K562 (cell line): Measurements from ENCODE around the gene CACNG1. TPM values are rescaled to one million over a fixed set of nuclear protein-coding genes. Genes with fewer than 3 reads are reported as not detected.

Source experiments
- ATAC-seq: fragments of 200-7000 bp; cut with Tn5 transposase; 3 replicates; pipeline ENCODE4 v1.9.1; 2020; ENCODE audit warnings: moderate library complexity
- BruUV-seq: library from RNA; stranded (reverse); fragments of 400-500 nt; replicated peaks from 2 replicates; lab custom pipeline; 2021; lab: Mats Ljungman, UMichigan
- CTCF ChIA-PET: fragments of 300-600 bp; formaldehyde crosslinking; extraction: SDS; loops from one replicate; lab custom pipeline; 2021; ENCODE audit warnings: low intra/inter-chr PET ratio; lab: Yijun Ruan, JAX
- POLR2A ChIA-PET: fragments of 300-600, 350-650 bp; sonication (Branson Sonifier 250); formaldehyde crosslinking; extraction: SDS; loops from one replicate; lab custom pipeline; 2021; ENCODE audit warnings: antibody characterized with exemption, inconsistent platforms; lab: Yijun Ruan, JAX
- DNase-seq, 4 experiments: peaks; one replicate each; pipeline versions ENCODE4 v3.0.0 to v3.0.0-alpha.2; 2011 to 2018; ENCODE audit warnings: low spot score in 3 of 4, mixed read lengths in 3 of 4; ENCODE audit errors: extremely low read depth in 1 of 4
- FAIRE-seq: peaks from 2 replicates; lab custom pipeline; 2011; peaks lifted over from hg19 to GRCh38; lab: Jason Lieb, UNC
- H2AFZ ChIP-seq: 2 replicates; pipeline ENCODE4 v1.6.0; 2011; ENCODE audit warnings: low read depth, low read length, control low read depth, inconsistent platforms
- H3K27ac ChIP-seq: fragments of 200-600 bp; 3 replicates; pipeline ENCODE4 v1.8.0; 2011; ENCODE audit warnings: low read depth, mild to moderate bottlenecking, control low read depth, inconsistent platforms, low read length, moderate library complexity, mixed read lengths; ENCODE audit errors: extremely low read depth
- H3K27me3 ChIP-seq, 2 experiments: fragments of 300-600 bp in 1 of 2; 2 replicates in 1 of 2; 3 replicates in 1 of 2; pipeline versions ENCODE4 v1.6.0 to v1.8.0; 2011; ENCODE audit warnings: inconsistent platforms in 2 of 2, low read length in 2 of 2, mild to moderate bottlenecking in 1 of 2, mixed read lengths in 1 of 2, moderate library complexity in 1 of 2; ENCODE audit not compliant: control insufficient read depth in 2 of 2, insufficient read depth in 2 of 2
- H3K36me3 ChIP-seq: fragments of 300-600 bp; 3 replicates; pipeline ENCODE4 v1.8.0; 2011; ENCODE audit warnings: mild to moderate bottlenecking, low read length, inconsistent platforms; ENCODE audit not compliant: control insufficient read depth, insufficient read depth
- H3K4me1 ChIP-seq, 2 experiments: fragments of 200-600 bp in 1 of 2; replicated peaks in 1 of 2; 2 replicates in 1 of 2; 3 replicates in 1 of 2; pipeline versions ENCODE4 v1.5.1 to v1.8.0; 2011; ENCODE audit warnings: inconsistent platforms in 2 of 2, low read length in 2 of 2, mild to moderate bottlenecking in 1 of 2, mixed read lengths in 1 of 2, moderate library complexity in 1 of 2; ENCODE audit not compliant: control insufficient read depth in 2 of 2, insufficient read depth in 2 of 2
- H3K4me2 ChIP-seq: 2 replicates; pipeline ENCODE4 v1.6.1; 2011; ENCODE audit warnings: low read length, control low read depth, inconsistent platforms, mixed read lengths; ENCODE audit not compliant: insufficient read depth
- H3K4me3 ChIP-seq: fragments of 200-600 bp; sonication (generic), shearing (Covaris generic); 2 replicates; pipeline ENCODE4 v1.5.1; 2016; ENCODE audit warnings: control low read depth, inconsistent platforms
- H3K79me2 ChIP-seq: fragments of 200-600 bp; 3 replicates; pipeline ENCODE4 v1.8.0; 2011; ENCODE audit warnings: low read length, inconsistent platforms; ENCODE audit not compliant: control insufficient read depth, insufficient read depth
- H3K9ac ChIP-seq, 2 experiments: 2 replicates each; pipeline versions ENCODE4 v1.6.0 to v1.6.1; 2011; ENCODE audit warnings: low read depth in 2 of 2, low read length in 2 of 2, control low read depth in 1 of 2, inconsistent platforms in 1 of 2, mild to moderate bottlenecking in 1 of 2, mixed read lengths in 1 of 2; ENCODE audit not compliant: insufficient read depth in 1 of 2
- H3K9me1 ChIP-seq: one replicate; pipeline ENCODE4 v1.6.0; 2011; ENCODE audit warnings: inconsistent platforms, mild to moderate bottlenecking, low read length, moderate library complexity; ENCODE audit not compliant: control insufficient read depth, insufficient read depth
- H3K9me3 ChIP-seq: replicated peaks from 2 replicates; pipeline ENCODE4 v1.5.1; 2011; ENCODE audit warnings: low read depth, low read length, inconsistent platforms; ENCODE audit not compliant: control insufficient read depth, insufficient read depth
- H4K20me1 ChIP-seq: replicated peaks from 2 replicates; pipeline ENCODE4 v1.6.1; 2011; ENCODE audit warnings: low read length, inconsistent platforms, mixed read lengths; ENCODE audit not compliant: control insufficient read depth, insufficient read depth
- MECOM ChIP-seq: fragments of 250-450 bp; sonication (Bioruptor Pico); IDR thresholded peaks from 2 replicates; pipeline ENCODE4 v1.8.0; 2022; ENCODE audit warnings: inconsistent platforms
- OTX1 ChIP-seq: fragments of 450-650 bp; formaldehyde crosslinking; IDR thresholded peaks from 2 replicates; pipeline ENCODE4 v1.4.0; 2022; ENCODE audit warnings: mild to moderate bottlenecking
- STAT5B ChIP-seq: fragments of 250-450 bp; sonication (Bioruptor Pico); IDR thresholded peaks from 2 replicates; pipeline ENCODE4 v1.8.0; 2021; ENCODE audit warnings: mild to moderate bottlenecking, inconsistent platforms
- YBX1 ChIP-seq: fragments of 450-650 bp; IDR thresholded peaks from 2 replicates; pipeline ENCODE4 v1.7.1; 2016; ENCODE audit warnings: mild to moderate bottlenecking
- ZC3H4 ChIP-seq: sonication (generic); formaldehyde crosslinking; IDR thresholded peaks from 2 replicates; pipeline ENCODE4 v1.9.0; 2021; ENCODE audit warnings: missing genetic modification reagents, borderline replicate concordance
- ZNF165 ChIP-seq: fragments of 250-450 bp; sonication (Bioruptor Pico); IDR thresholded peaks from 2 replicates; pipeline ENCODE4 v1.4.0; 2020; ENCODE audit warnings: borderline replicate concordance
- WGBS: fragments of 100-300 bp; shearing (Covaris generic); methylation state at CpG from one replicate; pipeline ENCODE4 v1.1.6; 2016; ENCODE audit warnings: low coverage, mixed read lengths; ENCODE audit not compliant: insufficient coverage; ENCODE audit errors: missing lambda C conversion rate; 5-methylcytosine and 5-hydroxymethylcytosine counted together
- in situ Hi-C: fragments of 300-500 bp; cut with MboI; formaldehyde crosslinking; loops from 4 replicates; pipeline ENCODE4 v1.15.0; 2018; ENCODE audit warnings: inconsistent platforms, mixed read lengths
- intact Hi-C: fragments of 100-400 bp; cut with micrococcal nuclease; formaldehyde crosslinking; loops from 2 replicates; pipeline ENCODE4 v1.14.2; 2022
- polyA plus RNA-seq, 8 experiments: library from polyadenylated mRNA; depleted of rRNA in 4 of 8; stranded (reverse) in 5 of 8; unstranded in 3 of 8; fragments of >200 nt; fragmentation: Nextera tagmentation in 2 of 8; fragmentation: Illumina TruSeq in 1 of 8; extraction: Ambion mirVana in 2 of 8; extraction: Trizol in 1 of 8; gene quantifications; 2 replicates each; pipeline versions ENCODE4 v1.2.1 to v1.2.3, GENCODE V29; 2011 to 2014; ENCODE audit warnings: inconsistent platforms in 1 of 8, missing spikeins in 1 of 8
- total RNA-seq, 7 experiments: library from RNA; depleted of rRNA in 6 of 7; stranded (reverse); fragments of >200 nt in 6 of 7; fragmentation: Illumina TruSeq in 2 of 7; extraction: Trizol in 2 of 7; gene quantifications; 2 replicates each; pipeline versions ENCODE4 v1.2.1 to v1.2.3, GENCODE V29; 2011 to 2021; ENCODE audit warnings: low replicate concordance in 1 of 7
- TF ChIP-seq, protein P1 (sequence below): fragments of 250-450 bp; sonication (Bioruptor Pico); IDR thresholded peaks from 2 replicates; pipeline ENCODE4 v1.6.1; 2021; ENCODE audit warnings: mild to moderate bottlenecking

CACNG1 gene
- total and polyA plus RNA-seq, 9 of the 15 experiments (the other 6 are each of a cell fraction or from before 2014, with no cell fraction given): not detected

DNA sequence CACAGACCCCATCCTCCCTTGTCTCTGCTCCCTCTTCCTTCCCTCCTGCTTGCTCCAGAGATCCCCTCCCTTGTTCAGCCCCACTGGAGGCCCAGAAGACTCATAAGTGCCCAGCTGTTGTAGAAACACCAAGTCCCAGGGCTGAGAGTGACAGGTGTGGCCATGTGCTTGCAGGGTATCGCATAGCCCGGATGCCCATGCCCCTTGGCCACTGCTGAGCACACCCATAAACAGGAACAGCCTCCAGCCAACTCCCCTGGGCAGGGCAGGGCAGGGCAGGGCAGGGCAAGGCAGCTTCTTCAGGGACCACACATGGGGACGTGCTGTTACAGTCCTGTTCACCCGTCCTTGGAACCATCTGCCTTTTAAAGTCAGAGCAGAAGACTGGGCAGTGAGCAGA, 2.0 kb downstream of the CACNG1 start:
- intact Hi-C loops (no loop called here), in situ Hi-C loops (no loop called here)
- ChIA-PET POLR2A (interaction anchor here (1.0 kb wide), 1 partner anchor 20 kb away, joined by 5 read pairs; no protein-coding TSS in a partner anchor), CTCF (no interaction called here)
- H3K4me3 ChIP-seq: no peak overlapping the region
- no peak overlapping the region for H3K4me2 ChIP-seq
- H3K27ac ChIP-seq: no peak overlapping the region
- no peaks in the 10 kb centered on the region for H3K79me2 ChIP-seq
- no TSS peak for BruUV-seq
- H4K20me1 ChIP-seq: no peaks in the 10 kb centered on the region
- WGBS: 0% methylated on average over 3 of the region's 4 CpGs
- H3K27me3 ChIP-seq: peaks cover 26 to 58% of the 10 kb centered on the region in 2 experiments
- ATAC-seq (no peak), DNase-seq (no peak), FAIRE-seq (no peak)
- TF ChIP-seq ZNF165 (CRISPR knock-in tag) (no peak), MECOM (CRISPR knock-in tag) (no peak), STAT5B (CRISPR knock-in tag) (no peak), YBX1 (no peak), OTX1 (no peak), ZC3H4 (no peak)
- TF ChIP-seq, protein P1, sequence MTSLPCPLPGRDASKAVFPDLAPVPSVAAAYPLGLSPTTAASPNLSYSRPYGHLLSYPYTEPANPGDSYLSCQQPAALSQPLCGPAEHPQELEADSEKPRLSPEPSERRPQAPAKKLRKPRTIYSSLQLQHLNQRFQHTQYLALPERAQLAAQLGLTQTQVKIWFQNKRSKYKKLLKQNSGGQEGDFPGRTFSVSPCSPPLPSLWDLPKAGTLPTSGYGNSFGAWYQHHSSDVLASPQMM: no peak
- no peaks in the 10 kb centered on the region for H3K36me3 ChIP-seq
- H3K9ac ChIP-seq: no peak overlapping the region
- H3K9me1 ChIP-seq: no peaks in the 10 kb centered on the region
- H3K9me3 ChIP-seq: no peaks in the 10 kb centered on the region; the same call in 1 of the 2 replicates
- H3K4me1 ChIP-seq: peaks cover 0 to 8% of the 10 kb centered on the region in 2 experiments; a peak in 2 of 5 replicates
- no peak overlapping the region for H2AFZ ChIP-seq
